HCT116 (cell line): ENCODE measurements around the gene RC3H2.

Source experiments
- EZH2 ChIP-seq: fragments of 200-600 bp; sonication (generic); IDR thresholded peaks from 2 replicates; pipeline ENCODE4 v1.6.1; 2017; ENCODE audit warnings: antibody characterized with exemption, mixed run types
- EZH2phosphoT487 ChIP-seq: fragments of 200-600 bp; IDR thresholded peaks from 2 replicates; pipeline ENCODE4 v1.6.1; 2018; ENCODE audit warnings: antibody characterized with exemption, borderline replicate concordance
- JUND ChIP-seq: IDR thresholded peaks from 2 replicates; pipeline ENCODE4 v1.6.1; 2012
- POLR2A ChIP-seq: IDR thresholded peaks from 2 replicates; pipeline ENCODE4 v1.7.0; 2011; ENCODE audit warnings: borderline replicate concordance; ENCODE audit not compliant: insufficient read depth, insufficient read length; ENCODE audit errors: extremely low read depth
- POLR2AphosphoS5 ChIP-seq: IDR thresholded peaks from 2 replicates; pipeline ENCODE4 v1.6.1; 2011; ENCODE audit warnings: mild to moderate bottlenecking, low read depth, low read length, moderate library complexity
- ZFX ChIP-seq: fragments of 450-650 bp; IDR thresholded peaks from 2 replicates; pipeline ENCODE4 v1.6.1; 2017
- TF ChIP-seq, protein P1 (sequence below): IDR thresholded peaks from 2 replicates; pipeline ENCODE4 v1.6.1; 2012
- TF ChIP-seq, protein P2 (sequence below), 3 experiments: fragments of 200-600 bp in 1 of 3; sonication (generic) in 1 of 3; IDR thresholded peaks in 2 of 3; conservative IDR thresholded peaks in 1 of 3; 2 replicates each; pipeline ENCODE4 v1.5.1; 2012 to 2017; ENCODE audit warnings: low read depth in 2 of 3, low read length in 2 of 3, antibody characterized with exemption in 1 of 3, borderline replicate concordance in 1 of 3, control low read depth in 1 of 3, mild to moderate bottlenecking in 1 of 3, mixed read lengths in 1 of 3, mixed run types in 1 of 3, moderate library complexity in 1 of 3; ENCODE audit not compliant: insufficient read depth in 1 of 3
- TF ChIP-seq, protein P3 (sequence below): IDR thresholded peaks from 2 replicates; pipeline ENCODE4 v1.6.1; 2012; ENCODE audit warnings: low read depth

- TF ChIP-seq, protein P1, sequence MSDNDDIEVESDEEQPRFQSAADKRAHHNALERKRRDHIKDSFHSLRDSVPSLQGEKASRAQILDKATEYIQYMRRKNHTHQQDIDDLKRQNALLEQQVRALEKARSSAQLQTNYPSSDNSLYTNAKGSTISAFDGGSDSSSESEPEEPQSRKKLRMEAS, result no peak
- TF ChIP-seq POLR2AphosphoS5, result no peak
- TF ChIP-seq POLR2A, result no peak
- TF ChIP-seq, protein P2, sequence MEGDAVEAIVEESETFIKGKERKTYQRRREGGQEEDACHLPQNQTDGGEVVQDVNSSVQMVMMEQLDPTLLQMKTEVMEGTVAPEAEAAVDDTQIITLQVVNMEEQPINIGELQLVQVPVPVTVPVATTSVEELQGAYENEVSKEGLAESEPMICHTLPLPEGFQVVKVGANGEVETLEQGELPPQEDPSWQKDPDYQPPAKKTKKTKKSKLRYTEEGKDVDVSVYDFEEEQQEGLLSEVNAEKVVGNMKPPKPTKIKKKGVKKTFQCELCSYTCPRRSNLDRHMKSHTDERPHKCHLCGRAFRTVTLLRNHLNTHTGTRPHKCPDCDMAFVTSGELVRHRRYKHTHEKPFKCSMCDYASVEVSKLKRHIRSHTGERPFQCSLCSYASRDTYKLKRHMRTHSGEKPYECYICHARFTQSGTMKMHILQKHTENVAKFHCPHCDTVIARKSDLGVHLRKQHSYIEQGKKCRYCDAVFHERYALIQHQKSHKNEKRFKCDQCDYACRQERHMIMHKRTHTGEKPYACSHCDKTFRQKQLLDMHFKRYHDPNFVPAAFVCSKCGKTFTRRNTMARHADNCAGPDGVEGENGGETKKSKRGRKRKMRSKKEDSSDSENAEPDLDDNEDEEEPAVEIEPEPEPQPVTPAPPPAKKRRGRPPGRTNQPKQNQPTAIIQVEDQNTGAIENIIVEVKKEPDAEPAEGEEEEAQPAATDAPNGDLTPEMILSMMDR (IDR thresholded peaks at IDR 0.05 in 2 of 3, conservative IDR thresholded peaks at IDR 0.05 in 1 of 3; ENCODE audit: borderline replicate concordance in 1 of 3, insufficient read depth in 1 of 3, low read depth in 2 of 3, low read length in 2 of 3), result no peak
- TF ChIP-seq, protein P3, sequence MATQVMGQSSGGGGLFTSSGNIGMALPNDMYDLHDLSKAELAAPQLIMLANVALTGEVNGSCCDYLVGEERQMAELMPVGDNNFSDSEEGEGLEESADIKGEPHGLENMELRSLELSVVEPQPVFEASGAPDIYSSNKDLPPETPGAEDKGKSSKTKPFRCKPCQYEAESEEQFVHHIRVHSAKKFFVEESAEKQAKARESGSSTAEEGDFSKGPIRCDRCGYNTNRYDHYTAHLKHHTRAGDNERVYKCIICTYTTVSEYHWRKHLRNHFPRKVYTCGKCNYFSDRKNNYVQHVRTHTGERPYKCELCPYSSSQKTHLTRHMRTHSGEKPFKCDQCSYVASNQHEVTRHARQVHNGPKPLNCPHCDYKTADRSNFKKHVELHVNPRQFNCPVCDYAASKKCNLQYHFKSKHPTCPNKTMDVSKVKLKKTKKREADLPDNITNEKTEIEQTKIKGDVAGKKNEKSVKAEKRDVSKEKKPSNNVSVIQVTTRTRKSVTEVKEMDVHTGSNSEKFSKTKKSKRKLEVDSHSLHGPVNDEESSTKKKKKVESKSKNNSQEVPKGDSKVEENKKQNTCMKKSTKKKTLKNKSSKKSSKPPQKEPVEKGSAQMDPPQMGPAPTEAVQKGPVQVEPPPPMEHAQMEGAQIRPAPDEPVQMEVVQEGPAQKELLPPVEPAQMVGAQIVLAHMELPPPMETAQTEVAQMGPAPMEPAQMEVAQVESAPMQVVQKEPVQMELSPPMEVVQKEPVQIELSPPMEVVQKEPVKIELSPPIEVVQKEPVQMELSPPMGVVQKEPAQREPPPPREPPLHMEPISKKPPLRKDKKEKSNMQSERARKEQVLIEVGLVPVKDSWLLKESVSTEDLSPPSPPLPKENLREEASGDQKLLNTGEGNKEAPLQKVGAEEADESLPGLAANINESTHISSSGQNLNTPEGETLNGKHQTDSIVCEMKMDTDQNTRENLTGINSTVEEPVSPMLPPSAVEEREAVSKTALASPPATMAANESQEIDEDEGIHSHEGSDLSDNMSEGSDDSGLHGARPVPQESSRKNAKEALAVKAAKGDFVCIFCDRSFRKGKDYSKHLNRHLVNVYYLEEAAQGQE, result no peak
- TF ChIP-seq ZFX, result no peak
- TF ChIP-seq EZH2, result no peak
- TF ChIP-seq JUND, result no peak
- TF ChIP-seq EZH2phosphoT487, result no peak
These were observed 88.8 kb downstream of the RC3H2 start for GRCh38 chr9:122816163-122816867.
